GM12864 (cell line): ENCODE data around the gene IMMP2L.

Experiments used
- DNase-seq: peaks from one replicate; pipeline ENCODE4 v3.0.0-alpha.2; 2011; ENCODE audit warnings: low read depth
- H3K4me3 ChIP-seq: 2 replicates; pipeline ENCODE4 v1.5.1; 2011; ENCODE audit warnings: mild to moderate bottlenecking, low read depth, low read length, control low read depth
- CTCF ChIP-seq: IDR thresholded peaks from 2 replicates; pipeline ENCODE4 v1.5.1; 2011; ENCODE audit warnings: low read depth, mild to moderate bottlenecking, moderate library complexity, low read length, control low read depth, inconsistent platforms; ENCODE audit errors: missing control alignments

Gene IMMP2L

GRCh38 chr7:111147708-111148533 is 414.4 kb downstream of the IMMP2L start:
- H3K4me3 ChIP-seq, result no peak overlapping the region
- no peak for DNase-seq
- no peak for TF ChIP-seq CTCF

GRCh38 chr7:111146136-111146535 is 416.2 kb downstream of the IMMP2L start:
- H3K4me3 ChIP-seq, result no peak overlapping the region
- TF ChIP-seq CTCF, result no peak
- no peak for DNase-seq

GRCh38 chr7:111145472-111145871 is 416.8 kb downstream of the IMMP2L start:
- TF ChIP-seq CTCF, result no peak
- DNase-seq, result no peak
- no peak overlapping the region for H3K4me3 ChIP-seq

- no peak overlapping the region for H3K4me3 ChIP-seq
- no peak for TF ChIP-seq CTCF
- DNase-seq, result no peak
Observed at GRCh38 chr7:111140091-111140865, 422.0 kb downstream of the IMMP2L start.

GRCh38 chr7:111138586-111138985 is 423.7 kb downstream of the IMMP2L start:
- no peak for TF ChIP-seq CTCF
- no peak overlapping the region for H3K4me3 ChIP-seq
- DNase-seq, result no peak

GRCh38 chr7:111138193-111138569 is 424.1 kb downstream of the IMMP2L start:
- DNase-seq, result peak; percentile 66
- no peak for TF ChIP-seq CTCF
- H3K4me3 ChIP-seq, result no peak overlapping the region; the same call in 1 of the 2 replicates
